NCI-H1694 treated with DMSO at 0.1 percent for 48 hours (cell line): Measurements from ENCODE around the gene FXYD3.
"Not testable (repeated sequence)": the region's sequence is repeated elsewhere in the genome, so short reads cannot be mapped to it uniquely, and the experiment has no call there.

Experiments
- DNase-seq: peaks from one replicate; lab custom pipeline; 2025; lab: John Stamatoyannopoulos, UW

FXYD3 gene

GRCh38 chr19:35125270-35125717 lies 9.7 kb downstream of the FXYD3 start:
- no peak for DNase-seq

DNA sequence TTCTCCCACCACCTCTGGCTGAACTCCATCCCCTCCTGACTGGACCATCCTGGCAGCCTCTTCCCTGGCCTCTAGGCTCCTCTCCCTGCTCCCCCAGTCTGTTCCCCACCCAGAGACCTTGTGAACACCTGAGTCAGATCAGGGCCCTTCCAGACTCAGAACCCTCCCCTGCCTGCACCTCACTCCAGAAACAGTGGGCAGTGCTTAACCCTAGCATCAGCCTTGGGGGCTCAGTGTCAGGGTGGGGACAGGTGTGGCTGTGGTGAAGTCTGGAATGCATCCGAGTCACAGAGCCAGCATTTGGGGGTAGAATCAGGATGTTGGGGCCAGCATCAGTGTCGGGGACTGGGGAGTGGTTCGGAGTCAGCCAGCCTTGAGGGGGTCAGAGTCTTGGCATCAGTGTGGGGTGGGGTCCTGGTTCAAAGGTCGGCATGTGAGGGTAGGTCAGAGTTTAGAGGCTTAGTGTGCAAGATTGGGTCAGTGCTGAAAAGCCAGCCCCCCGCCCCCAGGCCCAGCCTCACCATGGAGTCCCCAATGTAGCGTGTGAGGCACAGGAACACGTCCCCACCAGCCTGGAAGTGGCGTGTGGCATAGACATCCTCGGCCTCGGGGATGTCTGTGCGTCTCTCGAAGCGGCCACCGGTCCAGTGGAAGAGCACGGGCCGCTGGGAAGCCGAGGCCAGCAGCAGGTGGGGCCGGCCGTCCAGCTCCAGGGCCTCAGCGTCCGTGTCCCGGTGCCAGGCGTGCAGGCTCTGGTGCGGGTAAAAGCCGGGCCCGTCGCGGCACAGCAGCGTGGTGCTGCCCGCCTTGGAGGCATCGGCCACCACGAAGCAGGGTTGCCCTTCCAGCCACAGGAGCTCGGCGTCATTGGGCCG lies 10.4 kb downstream of the FXYD3 start:
- no peak for DNase-seq

DNA sequence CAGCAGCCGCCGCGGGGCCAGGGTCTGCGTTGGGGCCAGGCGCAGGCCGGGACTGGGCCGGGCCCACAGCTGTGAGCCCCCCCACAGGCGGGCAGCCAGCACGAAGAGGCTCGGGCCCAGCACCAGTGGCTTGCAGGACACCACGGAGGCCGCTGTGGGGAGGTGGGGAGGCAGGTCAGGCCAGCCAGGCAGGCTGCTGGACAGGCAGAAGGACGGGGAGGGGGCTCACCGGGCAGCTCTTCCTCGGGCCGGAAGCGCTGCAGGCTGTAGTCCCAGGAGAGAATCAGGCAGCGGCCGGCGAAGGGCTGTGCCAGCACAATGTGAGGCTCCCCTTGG lies 11.0 kb downstream of the FXYD3 start:
- DNase-seq, result no peak

- no peak for DNase-seq
Measured at GRCh38 chr19:35127871-35128270, 12.2 kb downstream of the FXYD3 start.

DNA sequence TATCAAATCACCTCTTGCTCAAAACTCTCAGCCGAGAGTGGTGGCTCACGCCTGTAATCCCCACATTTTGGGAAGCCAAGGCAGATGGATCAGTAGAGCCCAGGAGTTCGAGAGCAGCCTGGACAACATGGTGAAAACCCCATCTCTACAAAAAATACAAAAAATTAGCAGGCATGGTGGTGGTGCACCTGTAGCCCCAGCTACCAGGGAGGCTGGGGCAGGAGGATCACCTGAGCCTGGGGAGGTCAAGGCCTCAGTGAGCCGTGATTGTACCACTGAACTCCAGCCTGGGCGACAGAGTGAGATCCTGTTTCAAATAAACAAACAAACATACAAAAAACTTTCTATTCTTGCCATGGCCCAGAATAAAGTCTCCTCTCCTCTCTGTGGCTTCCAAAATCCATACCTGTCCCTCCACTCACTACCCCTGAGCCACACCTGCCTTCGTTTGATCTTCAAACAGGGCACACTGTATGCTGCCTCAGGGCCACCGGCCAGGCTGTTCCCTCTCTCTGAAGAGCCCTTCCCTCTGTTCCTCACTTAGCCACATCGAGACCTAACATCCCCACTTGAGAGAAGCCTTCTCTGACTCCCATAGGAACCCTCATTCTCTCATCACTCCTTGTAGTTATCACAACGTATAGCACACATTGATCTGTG lies 12.9 kb downstream of the FXYD3 start:
- DNase-seq, result no peak

- not testable (repeated sequence) for DNase-seq
Measured at GRCh38 chr19:35129724-35130274, 14.2 kb downstream of the FXYD3 start.

GRCh38 chr19:35130761-35131720 lies 15.4 kb downstream of the FXYD3 start:
- DNase-seq, result no peak

GRCh38 chr19:35132254-35132653 lies 16.6 kb downstream of the FXYD3 start:
- no peak for DNase-seq

DNA sequence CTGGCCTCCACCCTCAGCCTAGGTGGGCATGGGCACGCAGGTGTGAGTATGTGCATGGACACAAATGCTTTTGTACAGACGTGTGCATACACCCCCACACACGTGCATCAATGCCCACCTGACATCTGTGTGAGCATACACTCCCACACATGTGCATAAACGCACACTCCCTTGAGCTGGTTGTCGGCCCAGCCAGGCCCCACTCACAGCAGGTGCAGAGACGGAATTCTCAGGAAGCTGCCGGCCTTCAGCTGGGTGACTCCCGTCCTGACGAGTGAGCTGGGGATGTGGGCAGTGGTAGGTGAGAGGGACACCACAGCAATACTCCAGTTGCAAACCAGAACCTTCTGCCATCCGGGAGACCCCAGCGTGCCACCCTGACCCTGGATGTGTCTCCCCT lies 18.2 kb downstream of the FXYD3 start:
- no peak for DNase-seq

- DNase-seq, result no peak
Measured at GRCh38 chr19:35134601-35135242, 19.1 kb downstream of the FXYD3 start, which contains the start of gene LGI4. TSS of gene LGI4 (minus strand) at chr19:35135059. CDS start at chr19:35134680, 379 bp downstream.

- peak; percentile 66 for DNase-seq
Measured at GRCh38 chr19:35135389-35135909, 19.8 kb downstream of the FXYD3 start.

DNA sequence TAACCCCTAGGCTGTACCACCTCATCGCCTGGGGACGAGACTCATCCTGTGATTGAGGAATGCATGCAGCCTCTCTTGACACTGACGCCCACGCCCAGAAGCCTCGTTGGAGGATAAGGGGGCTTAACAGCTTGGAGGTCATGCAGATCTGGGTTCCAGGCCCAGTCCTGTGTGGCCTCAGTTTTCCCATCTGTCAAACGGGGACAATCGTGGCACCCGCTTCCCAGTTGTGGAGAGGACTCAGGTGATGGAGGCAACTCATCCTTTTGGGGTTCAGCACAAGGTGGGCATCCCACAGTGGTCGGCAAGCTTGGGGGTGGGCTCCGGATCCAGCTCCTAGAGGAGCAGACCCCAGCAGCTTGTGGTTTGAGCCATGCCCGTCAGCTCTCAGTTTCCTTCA lies 20.6 kb downstream of the FXYD3 start:
- DNase-seq, result no peak

GRCh38 chr19:35136977-35137702 lies 21.5 kb downstream of the FXYD3 start:
- DNase-seq, result peak; percentile 27

- peak; percentile 12 for DNase-seq
Measured at GRCh38 chr19:35138305-35138892, 22.8 kb downstream of the FXYD3 start, which contains the start of gene FXYD1. TSS of gene FXYD1 (plus strand) at chr19:35138824. CDS start at chr19:35140080, 1,256 bp downstream.

DNA sequence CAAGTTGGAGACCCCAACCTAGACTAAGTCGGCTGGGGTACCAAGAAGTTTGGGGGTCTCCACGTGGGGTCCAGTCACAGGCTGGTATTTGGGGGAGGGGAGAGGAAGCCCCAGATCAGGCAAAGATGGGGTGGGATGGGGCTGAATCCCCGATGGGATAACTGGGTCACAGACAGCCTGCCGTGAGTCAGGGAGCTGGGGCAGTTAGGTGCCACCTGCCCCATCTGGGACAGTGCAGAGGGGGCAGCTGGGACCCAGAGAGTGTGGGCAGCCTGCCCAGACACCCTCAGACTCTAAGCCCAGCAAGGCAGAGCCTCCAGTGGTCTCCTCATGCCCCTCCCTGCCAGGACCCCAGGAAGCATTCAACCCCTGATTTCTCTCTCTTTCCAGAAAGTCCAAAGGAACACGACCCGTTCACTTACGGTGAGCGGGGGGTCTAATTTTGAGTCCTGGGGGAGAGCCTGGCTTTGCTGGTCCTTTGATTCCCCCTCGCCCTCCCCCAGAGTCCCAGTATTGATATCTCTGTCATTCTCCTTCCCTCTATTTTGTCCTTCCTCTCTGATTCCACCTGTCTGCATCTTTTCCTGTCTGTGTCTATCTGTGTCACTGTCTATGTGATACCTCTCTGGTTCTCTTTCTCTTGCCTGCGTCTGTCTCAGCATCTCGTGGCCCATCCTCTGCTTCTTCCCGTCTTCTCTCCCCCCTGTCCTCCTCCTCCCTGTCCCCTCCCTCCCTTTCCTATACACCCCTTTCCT lies 24.8 kb downstream of the FXYD3 start:
- DNase-seq, result no peak

DNA sequence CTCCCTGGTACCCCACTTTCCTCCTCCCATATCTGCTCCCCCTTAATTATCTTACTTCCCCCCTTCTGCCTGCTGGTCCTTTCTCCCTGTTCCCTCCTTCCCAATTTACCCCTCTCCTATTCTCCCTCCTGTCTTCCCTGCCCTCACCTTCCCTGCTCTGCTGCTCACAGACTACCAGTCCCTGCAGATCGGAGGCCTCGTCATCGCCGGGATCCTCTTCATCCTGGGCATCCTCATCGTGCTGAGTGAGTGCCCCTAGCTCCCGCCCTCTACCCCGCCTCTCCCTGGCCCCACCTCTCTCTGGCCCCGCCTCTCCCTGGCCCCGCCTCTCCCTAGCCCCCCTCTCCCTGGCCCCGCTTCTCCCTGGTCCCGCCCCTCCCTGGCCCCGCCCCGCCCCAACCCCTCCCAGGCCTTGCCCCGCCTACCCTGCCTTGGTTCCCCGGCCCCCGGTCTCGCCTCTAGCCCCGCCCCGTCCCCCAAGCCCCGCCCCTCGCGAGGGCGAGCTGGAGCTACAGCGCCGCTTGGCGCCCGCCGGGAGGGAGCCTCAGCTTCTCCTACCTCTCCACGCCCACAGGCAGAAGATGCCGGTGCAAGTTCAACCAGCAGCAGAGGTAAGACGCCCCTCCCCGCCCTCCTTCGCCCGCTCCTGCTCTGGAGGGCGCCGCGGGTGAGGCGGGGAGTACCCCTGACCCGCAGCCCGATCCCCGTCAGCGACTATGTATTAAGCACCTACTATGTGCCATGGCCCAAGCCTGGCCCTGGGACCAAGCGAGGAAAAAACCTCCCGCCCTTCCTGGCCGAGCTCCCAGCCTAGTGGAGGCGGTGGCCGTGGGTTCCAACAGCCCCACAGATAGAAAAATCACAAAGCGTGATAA lies 25.6 kb downstream of the FXYD3 start:
- peak; percentile 90 for DNase-seq

- DNase-seq, result peak; percentile 57
Measured at GRCh38 chr19:35141837-35142605, 26.4 kb downstream of the FXYD3 start.
